Measurements from ENCODE around the gene OTOGL. TPM values are rescaled to one million over a fixed set of nuclear protein-coding genes. Genes with fewer than 3 reads are reported as not detected.

Gene OTOGL
- total RNA-seq, 4 donors from 2014 or later, result 0.04 to 0.57 (median 0.23) TPM; not detected in 1

DNA sequence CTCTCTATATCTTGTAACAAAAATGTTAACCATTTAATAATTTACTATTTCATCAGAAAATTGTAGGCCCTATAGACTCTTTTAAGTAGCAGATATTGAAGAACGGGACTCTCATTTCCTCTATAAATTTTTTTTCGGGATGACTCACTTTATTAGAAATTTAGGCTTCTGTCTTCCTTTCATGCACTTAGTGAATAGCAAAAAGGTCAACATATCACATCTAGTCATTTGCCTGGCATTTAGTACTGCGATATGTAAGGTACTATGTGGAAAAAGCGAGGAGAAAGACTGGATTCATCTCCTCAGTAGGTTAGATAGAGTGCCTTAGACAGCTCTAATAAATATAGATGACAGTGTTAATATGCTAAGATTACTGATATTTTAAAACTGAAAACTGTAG, 178.4 kb downstream of the OTOGL start:
- no peak overlapping the region for H3K4me3 ChIP-seq
- 88 to 94% methylated on average over 4 of the region's 4 CpGs for WGBS, 2 donors
- no peaks in the 10 kb centered on the region for H3K27me3 ChIP-seq
- no peak overlapping the region for H3K27ac ChIP-seq
- H3K9me3 ChIP-seq, result no peaks in the 10 kb centered on the region
- TF ChIP-seq, protein P1, sequence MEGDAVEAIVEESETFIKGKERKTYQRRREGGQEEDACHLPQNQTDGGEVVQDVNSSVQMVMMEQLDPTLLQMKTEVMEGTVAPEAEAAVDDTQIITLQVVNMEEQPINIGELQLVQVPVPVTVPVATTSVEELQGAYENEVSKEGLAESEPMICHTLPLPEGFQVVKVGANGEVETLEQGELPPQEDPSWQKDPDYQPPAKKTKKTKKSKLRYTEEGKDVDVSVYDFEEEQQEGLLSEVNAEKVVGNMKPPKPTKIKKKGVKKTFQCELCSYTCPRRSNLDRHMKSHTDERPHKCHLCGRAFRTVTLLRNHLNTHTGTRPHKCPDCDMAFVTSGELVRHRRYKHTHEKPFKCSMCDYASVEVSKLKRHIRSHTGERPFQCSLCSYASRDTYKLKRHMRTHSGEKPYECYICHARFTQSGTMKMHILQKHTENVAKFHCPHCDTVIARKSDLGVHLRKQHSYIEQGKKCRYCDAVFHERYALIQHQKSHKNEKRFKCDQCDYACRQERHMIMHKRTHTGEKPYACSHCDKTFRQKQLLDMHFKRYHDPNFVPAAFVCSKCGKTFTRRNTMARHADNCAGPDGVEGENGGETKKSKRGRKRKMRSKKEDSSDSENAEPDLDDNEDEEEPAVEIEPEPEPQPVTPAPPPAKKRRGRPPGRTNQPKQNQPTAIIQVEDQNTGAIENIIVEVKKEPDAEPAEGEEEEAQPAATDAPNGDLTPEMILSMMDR (IDR thresholded peaks at IDR 0.05), result no peak
- TF ChIP-seq POLR2A (IDR thresholded peaks at IDR 0.05), result no peak
- H3K36me3 ChIP-seq, result no peaks in the 10 kb centered on the region
- intact Hi-C loops (cut with DNase I), result loop anchor here (10.0 kb wide), 1 partner anchor 83 kb away; no protein-coding TSS in a partner anchor
- no peak for DNase-seq
- no peaks in the 10 kb centered on the region for H3K4me1 ChIP-seq

DNA sequence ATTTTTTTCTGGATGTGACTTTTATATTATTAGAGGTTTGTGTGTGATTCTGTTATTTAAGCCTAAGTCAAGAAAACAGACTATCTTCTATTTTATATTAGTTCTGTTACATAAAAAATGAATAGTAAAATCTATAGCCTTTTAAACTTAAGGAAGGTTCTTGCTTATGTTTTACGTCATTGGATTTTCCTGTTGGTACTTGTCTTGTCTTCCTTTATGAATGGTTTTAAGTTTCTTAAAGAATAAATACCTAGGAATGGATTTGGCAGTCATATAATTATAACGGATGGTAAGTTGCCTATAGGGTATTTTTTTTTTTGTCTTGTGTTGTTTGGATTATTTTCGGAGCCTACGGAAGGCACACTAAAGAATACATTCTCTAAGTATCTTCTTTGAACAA, 182.9 kb downstream of the OTOGL start:
- Histone ChIP-seq H3K4me3 (no peak overlapping the region), H3K36me3 (no peaks in the 10 kb centered on the region), H3K9me3 (no peaks in the 10 kb centered on the region), H3K27ac (no peak overlapping the region), H3K4me1 (no peaks in the 10 kb centered on the region), H3K27me3 (no peaks in the 10 kb centered on the region)
- intact Hi-C loops (cut with DNase I), result no loop called here
- WGBS, 2 donors, result 31 to 43% methylated on average over 4 of the region's 4 CpGs
- no peak for TF ChIP-seq POLR2A (IDR thresholded peaks at IDR 0.05)
- TF ChIP-seq, protein P1 (IDR thresholded peaks at IDR 0.05), result no peak
- DNase-seq, result no peak

DNA sequence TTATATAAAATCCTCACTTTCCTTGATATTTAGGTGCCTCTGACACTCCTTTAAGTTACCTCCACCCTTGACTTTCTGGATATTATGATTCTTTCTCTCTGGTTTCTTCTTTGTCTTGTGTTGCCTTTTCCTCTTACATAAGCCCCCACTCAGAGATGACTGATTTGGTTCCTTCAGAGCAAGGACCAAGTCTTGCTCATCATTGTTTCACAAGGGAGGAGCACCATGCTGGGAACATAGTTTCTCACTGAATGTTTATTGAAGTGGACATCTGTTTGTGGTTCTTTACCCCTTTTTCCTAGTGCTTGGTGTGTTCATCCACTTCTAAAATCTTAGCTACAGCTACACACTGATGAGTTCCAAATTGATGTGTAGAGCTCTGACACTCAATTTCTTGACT, 183.4 kb downstream of the OTOGL start:
- Histone ChIP-seq H3K4me3 (no peak overlapping the region), H3K36me3 (no peaks in the 10 kb centered on the region), H3K4me1 (no peaks in the 10 kb centered on the region), H3K27me3 (no peaks in the 10 kb centered on the region), H3K9me3 (no peaks in the 10 kb centered on the region), H3K27ac (no peak overlapping the region)
- no peak for DNase-seq
- intact Hi-C loops (cut with DNase I), result no loop called here
- no peak for TF ChIP-seq POLR2A (IDR thresholded peaks at IDR 0.05)

DNA sequence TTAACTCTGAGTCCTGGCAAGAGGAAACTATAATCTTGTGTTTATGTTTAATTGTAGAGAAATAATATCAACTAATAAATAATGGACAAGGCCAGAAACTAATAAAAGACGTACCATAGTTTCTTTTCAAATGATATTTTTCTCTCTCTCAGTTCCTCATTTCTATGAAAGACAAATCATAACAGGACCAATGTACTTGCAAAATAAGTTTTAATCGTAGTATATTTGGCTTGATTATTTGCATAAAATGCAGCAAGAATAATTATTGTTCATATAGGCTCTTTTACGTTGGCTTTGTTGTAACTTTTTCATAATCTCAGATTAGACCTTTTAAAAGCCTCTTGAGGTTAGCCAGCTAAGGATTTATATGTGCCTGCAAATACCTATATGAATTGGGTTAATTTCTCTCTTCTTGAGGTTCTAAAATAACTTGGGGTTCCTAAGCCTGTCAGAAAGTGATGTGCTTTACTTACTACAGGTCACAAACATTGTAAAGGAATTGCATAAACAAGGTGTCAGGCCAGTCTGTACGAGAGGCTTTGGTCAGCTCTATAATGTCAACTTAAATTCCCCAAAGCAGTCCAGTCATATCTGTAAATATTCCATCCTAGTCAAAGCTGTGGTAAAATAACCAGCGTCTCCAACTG, 191.9 kb downstream of the OTOGL start:
- Histone ChIP-seq H3K4me3 (no peak overlapping the region), H3K9me3 (no peaks in the 10 kb centered on the region), H3K4me1 (no peaks in the 10 kb centered on the region), H3K36me3 (no peaks in the 10 kb centered on the region), H3K27me3 (no peaks in the 10 kb centered on the region), H3K27ac (no peak overlapping the region)
- no peak for DNase-seq
- intact Hi-C loops (cut with DNase I), result no loop called here
- no peak for TF ChIP-seq POLR2A (IDR thresholded peaks at IDR 0.05)
- TF ChIP-seq, protein P1 (IDR thresholded peaks at IDR 0.05), result no peak
- 64 to 65% methylated on average over 5 of the region's 5 CpGs for WGBS, 2 donors

DNA sequence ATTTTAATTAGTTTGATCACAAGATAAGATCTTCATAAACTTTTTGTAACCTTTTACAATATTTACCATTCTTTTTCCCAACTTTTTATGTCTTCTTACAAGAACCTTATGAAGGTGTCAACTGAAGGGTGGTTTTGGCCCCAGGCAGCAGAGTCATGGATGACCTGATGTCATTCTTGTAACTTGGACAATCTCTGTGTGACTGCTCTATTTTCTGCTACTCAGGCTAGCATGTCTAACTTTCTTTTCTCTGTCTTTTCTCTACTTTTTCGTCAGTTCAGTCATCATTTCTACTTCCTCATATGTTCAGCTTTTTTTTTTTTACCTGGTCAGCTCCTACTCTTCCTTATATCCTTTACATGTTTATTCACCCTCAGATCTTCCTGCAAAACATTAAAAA, 194.0 kb downstream of the OTOGL start:
- no peaks in the 10 kb centered on the region for H3K27me3 ChIP-seq
- TF ChIP-seq, protein P1 (IDR thresholded peaks at IDR 0.05), result no peak
- no peak for TF ChIP-seq POLR2A (IDR thresholded peaks at IDR 0.05)
- H3K27ac ChIP-seq, result no peak overlapping the region
- no peaks in the 10 kb centered on the region for H3K36me3 ChIP-seq
- WGBS, 2 donors, result 53 to 63% methylated on average over 1 of the region's 1 CpG
- no peaks in the 10 kb centered on the region for H3K4me1 ChIP-seq
- intact Hi-C loops (cut with DNase I), result no loop called here
- H3K4me3 ChIP-seq, result no peak overlapping the region
- no peaks in the 10 kb centered on the region for H3K9me3 ChIP-seq
- no peak for DNase-seq

DNA sequence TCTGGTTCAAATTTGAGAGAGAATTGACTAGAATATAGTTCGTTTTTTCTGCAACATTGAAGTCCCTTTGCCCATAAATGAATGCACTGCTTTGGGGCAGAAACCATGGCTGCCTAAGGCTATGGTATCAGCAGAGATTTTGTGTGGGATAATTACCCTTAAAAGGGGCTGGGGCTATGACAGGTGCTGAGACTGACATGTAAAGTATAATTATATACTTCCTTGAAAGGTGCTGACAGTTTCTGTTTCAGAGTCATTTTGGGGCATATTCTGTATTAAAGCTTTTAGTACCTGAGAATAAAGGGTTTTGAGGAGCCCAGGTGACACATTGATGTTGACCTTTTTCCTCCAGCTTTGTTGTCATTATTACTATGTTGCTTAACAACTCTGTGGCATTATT, 194.4 kb downstream of the OTOGL start:
- TF ChIP-seq, protein P1 (IDR thresholded peaks at IDR 0.05), result no peak
- TF ChIP-seq POLR2A (IDR thresholded peaks at IDR 0.05), result no peak
- no peak overlapping the region for H3K4me3 ChIP-seq
- WGBS, 2 donors, result 23 to 33% methylated on average over 1 of the region's 1 CpG
- intact Hi-C loops (cut with DNase I), result no loop called here
- H3K4me1 ChIP-seq, result no peaks in the 10 kb centered on the region
- H3K27ac ChIP-seq, result no peak overlapping the region
- no peak for DNase-seq
- H3K27me3 ChIP-seq, result no peaks in the 10 kb centered on the region
- no peaks in the 10 kb centered on the region for H3K9me3 ChIP-seq
- H3K36me3 ChIP-seq, result no peaks in the 10 kb centered on the region
